Measurements from ENCODE around the gene SLC6A13.

SLC6A13 gene

DNA sequence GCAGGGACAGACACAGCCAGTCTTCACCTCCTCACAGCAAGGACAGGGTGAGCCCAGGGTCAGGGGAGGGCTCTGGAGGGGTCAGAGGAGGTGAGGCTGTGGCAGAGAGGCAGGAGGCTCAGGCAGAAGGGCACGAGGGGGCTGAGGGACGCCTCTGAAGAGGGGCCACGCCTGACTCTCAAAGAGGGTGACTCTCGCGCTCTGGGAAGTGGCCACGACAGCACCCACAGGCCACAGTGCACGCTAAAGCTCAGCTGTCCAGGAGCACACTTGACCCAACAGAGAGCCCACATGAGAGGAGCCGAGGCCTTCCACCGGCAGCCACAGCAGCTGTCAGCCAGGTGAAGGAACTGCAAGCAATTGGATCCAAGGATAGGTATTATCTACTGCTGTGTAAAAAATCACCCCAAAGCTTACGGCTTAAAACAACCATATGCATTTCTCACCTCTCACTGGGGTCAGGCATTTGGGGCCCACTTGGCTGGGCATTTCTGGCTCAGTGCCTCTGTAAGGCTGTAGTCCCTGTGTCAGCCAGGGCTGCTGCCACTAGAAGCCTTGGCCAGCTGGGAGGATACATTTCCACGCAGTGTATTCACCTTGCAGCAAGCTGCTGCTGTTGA is 76.5 kb downstream of the SLC6A13 start:
- TF ChIP-seq, protein P1, sequence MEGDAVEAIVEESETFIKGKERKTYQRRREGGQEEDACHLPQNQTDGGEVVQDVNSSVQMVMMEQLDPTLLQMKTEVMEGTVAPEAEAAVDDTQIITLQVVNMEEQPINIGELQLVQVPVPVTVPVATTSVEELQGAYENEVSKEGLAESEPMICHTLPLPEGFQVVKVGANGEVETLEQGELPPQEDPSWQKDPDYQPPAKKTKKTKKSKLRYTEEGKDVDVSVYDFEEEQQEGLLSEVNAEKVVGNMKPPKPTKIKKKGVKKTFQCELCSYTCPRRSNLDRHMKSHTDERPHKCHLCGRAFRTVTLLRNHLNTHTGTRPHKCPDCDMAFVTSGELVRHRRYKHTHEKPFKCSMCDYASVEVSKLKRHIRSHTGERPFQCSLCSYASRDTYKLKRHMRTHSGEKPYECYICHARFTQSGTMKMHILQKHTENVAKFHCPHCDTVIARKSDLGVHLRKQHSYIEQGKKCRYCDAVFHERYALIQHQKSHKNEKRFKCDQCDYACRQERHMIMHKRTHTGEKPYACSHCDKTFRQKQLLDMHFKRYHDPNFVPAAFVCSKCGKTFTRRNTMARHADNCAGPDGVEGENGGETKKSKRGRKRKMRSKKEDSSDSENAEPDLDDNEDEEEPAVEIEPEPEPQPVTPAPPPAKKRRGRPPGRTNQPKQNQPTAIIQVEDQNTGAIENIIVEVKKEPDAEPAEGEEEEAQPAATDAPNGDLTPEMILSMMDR (IDR thresholded peaks at IDR 0.05): no peak

DNA sequence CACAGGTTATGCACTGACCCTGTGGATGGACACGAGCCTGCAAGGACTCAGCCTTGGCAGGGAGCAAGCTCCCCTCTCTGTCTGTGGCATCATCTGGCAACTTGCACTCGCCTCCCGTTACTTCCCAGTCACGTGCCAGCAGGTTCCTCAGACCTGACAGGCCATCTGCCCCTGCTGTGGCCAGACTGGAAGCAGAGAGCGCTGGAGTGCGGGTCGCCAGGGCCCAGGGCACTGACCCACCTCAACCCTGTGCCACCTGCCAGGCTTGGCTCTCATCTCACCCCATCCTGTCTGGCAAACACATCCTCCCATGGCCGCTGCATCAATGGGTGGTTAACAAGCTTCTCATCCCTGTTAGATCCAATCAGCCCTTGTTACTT is 77.1 kb downstream of the SLC6A13 start:
- TF ChIP-seq, protein P1 (IDR thresholded peaks at IDR 0.05): no peak

DNA sequence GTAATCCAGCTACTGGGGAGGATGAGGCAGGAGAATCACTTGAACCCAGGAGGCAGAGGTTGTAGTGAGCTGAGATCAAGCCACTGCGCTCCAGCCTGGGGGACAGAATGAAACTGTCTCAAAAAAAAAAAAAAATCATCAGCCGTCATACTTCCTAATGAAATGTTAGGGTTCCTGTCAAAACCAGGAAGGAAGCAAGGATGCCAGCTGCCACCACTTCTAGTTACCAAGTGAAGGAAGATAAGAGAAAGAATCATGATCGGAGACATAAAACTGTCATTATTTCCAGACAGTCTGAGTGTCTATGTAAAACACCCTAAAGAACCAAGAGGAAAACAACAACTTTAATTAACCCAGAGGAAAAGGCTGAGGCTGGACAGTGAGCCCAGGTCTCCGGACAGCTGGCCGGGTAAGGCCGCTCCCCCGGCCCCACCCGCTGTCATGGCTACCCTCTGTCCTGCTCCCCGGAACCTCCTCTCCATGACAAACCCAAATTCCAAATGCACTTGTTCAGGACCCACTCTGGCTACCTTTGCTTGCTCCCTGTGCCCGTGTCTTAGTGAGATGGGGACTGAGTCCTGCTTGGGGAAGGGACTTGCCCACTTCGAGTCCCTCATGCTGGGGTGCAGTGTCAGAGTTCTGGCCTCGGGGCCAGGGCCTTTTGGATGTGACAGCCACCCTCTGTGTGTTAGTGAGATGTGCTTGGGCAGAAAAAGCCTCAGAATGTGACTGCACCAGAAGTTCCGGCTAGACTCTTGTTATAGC is 77.6 kb downstream of the SLC6A13 start:
- TF ChIP-seq, protein P1 (IDR thresholded peaks at IDR 0.05): no peak

DNA sequence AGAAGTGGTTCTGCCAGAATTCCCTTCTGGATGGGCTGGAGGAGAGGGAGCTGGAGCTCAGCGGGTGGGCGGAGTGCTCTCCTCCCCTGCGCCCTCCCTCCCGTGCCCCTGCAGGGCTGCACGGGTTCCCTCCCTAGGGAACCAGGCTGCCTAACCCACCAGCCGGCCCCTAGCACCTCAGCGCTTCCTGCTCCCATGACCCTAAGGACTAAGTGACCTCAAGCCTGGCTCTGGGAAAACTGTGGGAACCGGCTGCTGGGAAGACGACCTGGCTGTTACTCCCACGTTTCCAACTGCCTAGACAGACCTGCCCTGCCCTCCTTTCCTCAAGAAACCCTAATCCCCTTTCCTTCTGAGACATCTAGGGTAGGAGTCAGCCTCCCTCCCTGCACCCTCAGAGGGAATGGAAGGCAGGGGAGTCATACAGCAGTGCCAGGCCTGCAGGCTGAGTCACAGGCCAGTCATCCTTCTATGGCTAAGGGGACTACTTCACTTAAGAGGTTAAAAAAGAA is 80.2 kb downstream of the SLC6A13 start:
- TF ChIP-seq, protein P1 (IDR thresholded peaks at IDR 0.05): no peak

DNA sequence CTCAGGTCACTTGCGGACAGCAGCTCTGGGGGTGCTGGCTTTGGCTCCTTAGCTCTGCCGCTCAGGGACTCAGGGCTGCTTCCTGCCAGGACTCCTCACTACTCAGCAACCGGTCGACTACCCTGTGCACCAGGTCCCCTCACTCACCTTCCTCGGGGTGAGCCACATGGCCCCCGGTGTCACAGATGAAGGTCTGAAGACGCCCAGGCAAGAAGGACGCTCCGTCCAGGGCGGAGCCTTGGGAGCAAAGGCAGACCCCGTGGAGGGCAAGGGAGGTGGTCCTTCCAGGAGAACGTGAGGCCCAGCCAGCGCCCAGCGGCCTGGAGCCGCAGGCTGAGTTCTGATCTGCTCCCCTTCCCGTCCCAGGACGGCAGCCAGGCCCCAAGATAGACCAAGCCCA is 80.7 kb downstream of the SLC6A13 start:
- TF ChIP-seq, protein P1 (IDR thresholded peaks at IDR 0.05): no peak

DNA sequence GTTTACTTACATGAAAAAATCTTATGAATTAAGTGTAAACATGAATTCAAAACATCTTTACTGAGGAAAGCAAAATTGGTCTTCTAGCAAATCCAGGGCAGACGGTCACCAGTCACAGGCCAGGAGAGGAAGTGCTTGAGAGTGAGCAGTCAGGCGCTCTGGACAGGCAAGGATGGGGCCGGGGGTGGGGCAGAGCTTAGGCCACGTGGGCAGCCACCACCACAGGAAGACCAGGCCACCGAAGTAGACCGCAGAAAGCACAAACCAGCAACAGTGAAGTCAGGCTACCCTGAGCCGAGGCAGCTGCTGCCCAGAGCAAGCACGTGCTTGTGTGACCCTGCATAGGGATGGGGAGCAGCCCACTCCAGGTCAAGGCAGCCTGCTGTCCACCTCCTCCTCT is 82.2 kb downstream of the SLC6A13 start:
- TF ChIP-seq, protein P1 (IDR thresholded peaks at IDR 0.05): no peak

DNA sequence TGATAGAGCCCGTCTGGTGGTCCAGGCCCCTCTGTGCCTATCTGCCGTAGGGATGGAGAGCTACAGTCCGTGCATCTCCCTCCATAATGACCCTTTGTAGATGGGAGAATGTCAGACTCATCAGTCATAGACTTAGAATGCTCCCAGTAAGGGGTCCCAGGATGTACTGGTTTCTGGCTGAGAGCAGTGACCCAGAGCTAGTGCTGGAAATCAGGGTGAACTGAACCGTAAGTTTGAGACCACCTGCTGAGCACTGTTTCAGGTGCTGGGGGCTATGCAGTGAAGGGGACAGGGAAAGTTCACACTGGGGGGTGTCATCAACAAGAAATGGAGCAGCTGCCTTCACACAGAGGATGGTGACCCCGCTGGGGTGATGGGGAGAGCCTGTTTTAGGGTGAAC is 82.8 kb downstream of the SLC6A13 start:
- TF ChIP-seq, protein P1 (IDR thresholded peaks at IDR 0.05): no peak

Data from LNCAP (cell line).